Measurements from ENCODE around the gene SHCBP1L. TPM values are rescaled to one million over a fixed set of nuclear protein-coding genes. Genes with fewer than 3 reads are reported as not detected.

The SHCBP1L gene
- total and polyA plus RNA-seq, 9 of the 15 experiments (the other 6 are each of a cell fraction or from before 2014, with no cell fraction given) = not detected

DNA sequence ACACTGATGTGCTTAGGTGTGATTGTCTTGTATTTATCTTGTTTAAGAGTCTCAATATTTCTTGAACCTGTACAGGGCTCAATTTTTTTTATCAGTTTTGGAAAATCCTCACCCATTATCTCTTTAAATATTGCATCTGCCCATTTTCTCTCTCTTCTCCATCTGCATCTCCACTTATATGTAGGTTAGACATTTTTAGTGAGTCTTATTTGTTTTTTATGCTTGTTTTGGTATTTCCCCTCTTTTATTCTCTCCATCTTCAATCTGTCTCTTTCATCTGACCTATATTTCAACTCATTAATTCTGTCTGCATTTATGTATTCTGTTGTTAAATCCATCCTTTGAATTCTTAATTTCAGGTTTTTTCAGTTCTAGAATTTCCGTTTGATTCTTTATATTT lies 32.9 kb upstream of the SHCBP1L start (continued):
- TF ChIP-seq TSC22D4 (tag; IDR thresholded peaks at IDR 0.05) (no peak), ILF3 (IDR thresholded peaks at IDR 0.05; ENCODE audit: borderline replicate concordance) (no peak), TRIM24 (IDR thresholded peaks at IDR 0.05) (no peak), NR2C2 (CRISPR knock-in tag; IDR thresholded peaks at IDR 0.05) (no peak), NR2C2 (tag; IDR thresholded peaks at IDR 0.05) (no peak)

GRCh38 chr1:182984621-182985020 lies 31.7 kb upstream of the SHCBP1L start:
- WGBS (ENCODE audit: insufficient coverage, low coverage, missing lambda C conversion rate) = 0% methylated on average over 1 of the region's 1 CpG
- intact Hi-C loops (cut with micrococcal nuclease) = no loop called here
- H3K79me2 ChIP-seq (ENCODE audit: control insufficient read depth, insufficient read depth, low read length) = no peaks in the 10 kb centered on the region
- no peak overlapping the region for H3K4me3 ChIP-seq
- no peak overlapping the region for H3K27ac ChIP-seq (ENCODE audit: extremely low read depth, low read depth, low read length)
- ATAC-seq (no peak), DNase-seq (ENCODE audit: extremely low read depth in 1 of 4, low spot score in 3 of 4) (no peak), FAIRE-seq (no peak)
- ChIA-PET POLR2A (no interaction called here), CTCF (ENCODE audit: low intra/inter-chr PET ratio) (no interaction called here)
- H3K4me2 ChIP-seq (ENCODE audit: insufficient read depth, low read length) = no peak overlapping the region
- no TSS peak for BruUV-seq (replicated peaks)
- in situ Hi-C loops (cut with MboI) = no loop called here
- H3K27me3 ChIP-seq (ENCODE audit: control insufficient read depth in 2 of 2, insufficient read depth in 2 of 2, low read length in 2 of 2) = peaks cover 6 to 15% of the 10 kb centered on the region in 2 experiments; a peak in 4 of 5 replicates
- no peaks in the 10 kb centered on the region for H3K9me3 ChIP-seq (replicated peaks; ENCODE audit: control insufficient read depth, insufficient read depth, low read depth, low read length)
- H3K9me1 ChIP-seq (ENCODE audit: control insufficient read depth, insufficient read depth, low read length) = no peaks in the 10 kb centered on the region
- no peaks in the 10 kb centered on the region for H3K4me1 ChIP-seq (replicated peaks in 1 of 2; ENCODE audit: control insufficient read depth in 2 of 2, insufficient read depth in 2 of 2, low read length in 2 of 2)
- no peak overlapping the region for H2AFZ ChIP-seq (ENCODE audit: low read depth, low read length)
- TF ChIP-seq NR1H2 (CRISPR knock-in tag; IDR thresholded peaks at IDR 0.05) (no peak), ZFP36 (IDR thresholded peaks at IDR 0.05; ENCODE audit: low read depth, low read length, partially characterized antibody) (no peak), JUND (IDR thresholded peaks at IDR 0.05; ENCODE audit: borderline replicate concordance, low read depth, low read length) (no peak), JUND (tag; IDR thresholded peaks at IDR 0.05; ENCODE audit: borderline replicate concordance, low read depth, low read length) (no peak), ETV5 (CRISPR knock-in tag; IDR thresholded peaks at IDR 0.05; ENCODE audit: low read depth) (no peak), TEAD2 (tag; IDR thresholded peaks at IDR 0.05) (no peak), RFX1 (IDR thresholded peaks at IDR 0.05) (no peak), FOXP1 (CRISPR knock-in tag; IDR thresholded peaks at IDR 0.05) (no peak), ZNF431 (CRISPR knock-in tag; IDR thresholded peaks at IDR 0.05) (no peak), MAFG (tag; conservative IDR thresholded peaks at IDR 0.05) (no peak), POU5F1 (IDR thresholded peaks at IDR 0.05; ENCODE audit: borderline replicate concordance, low read depth, low read length, partially characterized antibody) (no peak), PATZ1 (CRISPR knock-in tag; IDR thresholded peaks at IDR 0.05; ENCODE audit: borderline replicate concordance) (no peak), MCM3 (IDR thresholded peaks at IDR 0.05) (no peak), ZEB2 (IDR thresholded peaks at IDR 0.05) (no peak), ZNF24 (IDR thresholded peaks at IDR 0.05) (no peak), ZNF274 (IDR thresholded peaks at IDR 0.05; ENCODE audit: borderline replicate concordance, low read depth, low read length) (no peak), ZNF79 (CRISPR knock-in tag; IDR thresholded peaks at IDR 0.05; ENCODE audit: low read depth) (no peak), ZBTB7A (IDR thresholded peaks at IDR 0.05; ENCODE audit: borderline replicate concordance, control insufficient read depth, low read depth, low read length) (no peak)
- no peak overlapping the region for H3K9ac ChIP-seq (ENCODE audit: insufficient read depth in 1 of 2, low read depth in 2 of 2, low read length in 2 of 2)
- H3K36me3 ChIP-seq (ENCODE audit: control insufficient read depth, insufficient read depth, low read length) = no peaks in the 10 kb centered on the region
- H4K20me1 ChIP-seq (replicated peaks; ENCODE audit: control insufficient read depth, insufficient read depth, low read length) = no peaks in the 10 kb centered on the region

All from K562 (cell line).